ENCODE data around the gene PIGU.
"Not testable (repeated sequence)": the region's sequence is repeated elsewhere in the genome, so short reads cannot be mapped to it uniquely, and the experiment has no call there.

- not testable (repeated sequence) for TF ChIP-seq U2AF1 (optimal IDR thresholded peaks at IDR 0.05; ENCODE audit: low read depth, low read length); CTCF (IDR thresholded peaks at IDR 0.05 in 2 of 3, conservative IDR thresholded peaks at IDR 0.05 in 1 of 3; ENCODE audit: insufficient read depth in 2 of 3, low read depth in 1 of 3, low read length in 3 of 3); PREB (CRISPR knock-in tag; IDR thresholded peaks at IDR 0.05); CBX3 (IDR thresholded peaks at IDR 0.05; ENCODE audit: borderline replicate concordance in 1 of 2, low read length in 2 of 2); CSDE1 (IDR thresholded peaks at IDR 0.05); FOXM1 (IDR thresholded peaks at IDR 0.05; ENCODE audit: low read depth); FOXM1 (CRISPR knock-in tag; IDR thresholded peaks at IDR 0.05; ENCODE audit: low read depth); E2F8 (IDR thresholded peaks at IDR 0.05; ENCODE audit: low read depth, partially characterized antibody); THRA (IDR thresholded peaks at IDR 0.05); POLR3G (IDR thresholded peaks at IDR 0.05; ENCODE audit: extremely low read depth, insufficient read length, insufficient replicate concordance); MAFF (IDR thresholded peaks at IDR 0.05; ENCODE audit: low read length); SNIP1 (IDR thresholded peaks at IDR 0.05; ENCODE audit: low read depth); BHLHE40 (IDR thresholded peaks at IDR 0.05; ENCODE audit: low read length); MXI1 (IDR thresholded peaks at IDR 0.05; ENCODE audit: low read depth, low read length); ZFPM2 (CRISPR knock-in tag; IDR thresholded peaks at IDR 0.05)
Observed at GRCh38 chr20:34519841-34520240, 157.1 kb downstream of the PIGU start.

All from K562 (cell line).